Measurements from ENCODE around the gene SMPDL3B. TPM values are rescaled to one million over a fixed set of nuclear protein-coding genes. Genes with fewer than 3 reads are reported as not detected.

The SMPDL3B gene
- total and polyA plus RNA-seq, 2 experiments from 2014 or later, result 6.8 to 8.9 TPM

GRCh38 chr1:27931759-27932158, 3.0 kb upstream of the SMPDL3B start:
- TF ChIP-seq, protein P1, sequence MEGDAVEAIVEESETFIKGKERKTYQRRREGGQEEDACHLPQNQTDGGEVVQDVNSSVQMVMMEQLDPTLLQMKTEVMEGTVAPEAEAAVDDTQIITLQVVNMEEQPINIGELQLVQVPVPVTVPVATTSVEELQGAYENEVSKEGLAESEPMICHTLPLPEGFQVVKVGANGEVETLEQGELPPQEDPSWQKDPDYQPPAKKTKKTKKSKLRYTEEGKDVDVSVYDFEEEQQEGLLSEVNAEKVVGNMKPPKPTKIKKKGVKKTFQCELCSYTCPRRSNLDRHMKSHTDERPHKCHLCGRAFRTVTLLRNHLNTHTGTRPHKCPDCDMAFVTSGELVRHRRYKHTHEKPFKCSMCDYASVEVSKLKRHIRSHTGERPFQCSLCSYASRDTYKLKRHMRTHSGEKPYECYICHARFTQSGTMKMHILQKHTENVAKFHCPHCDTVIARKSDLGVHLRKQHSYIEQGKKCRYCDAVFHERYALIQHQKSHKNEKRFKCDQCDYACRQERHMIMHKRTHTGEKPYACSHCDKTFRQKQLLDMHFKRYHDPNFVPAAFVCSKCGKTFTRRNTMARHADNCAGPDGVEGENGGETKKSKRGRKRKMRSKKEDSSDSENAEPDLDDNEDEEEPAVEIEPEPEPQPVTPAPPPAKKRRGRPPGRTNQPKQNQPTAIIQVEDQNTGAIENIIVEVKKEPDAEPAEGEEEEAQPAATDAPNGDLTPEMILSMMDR (IDR thresholded peaks at IDR 0.05; ENCODE audit: low read depth, low read length), result no peak
- Histone ChIP-seq H3K4me3 (no peak overlapping the region), H3K9me3 (ENCODE audit: low read depth) (no peaks in the 10 kb centered on the region), H3K36me3 (no peaks in the 10 kb centered on the region), H3K27ac (no peak overlapping the region), H3K4me1 (ENCODE audit: low read depth) (no peaks in the 10 kb centered on the region), H3K27me3 (no peaks in the 10 kb centered on the region)
- peak in 1 of 2 donors; percentile 32 for DNase-seq (ENCODE audit: low read depth in 1 of 2, low spot score in 1 of 2)

DNA sequence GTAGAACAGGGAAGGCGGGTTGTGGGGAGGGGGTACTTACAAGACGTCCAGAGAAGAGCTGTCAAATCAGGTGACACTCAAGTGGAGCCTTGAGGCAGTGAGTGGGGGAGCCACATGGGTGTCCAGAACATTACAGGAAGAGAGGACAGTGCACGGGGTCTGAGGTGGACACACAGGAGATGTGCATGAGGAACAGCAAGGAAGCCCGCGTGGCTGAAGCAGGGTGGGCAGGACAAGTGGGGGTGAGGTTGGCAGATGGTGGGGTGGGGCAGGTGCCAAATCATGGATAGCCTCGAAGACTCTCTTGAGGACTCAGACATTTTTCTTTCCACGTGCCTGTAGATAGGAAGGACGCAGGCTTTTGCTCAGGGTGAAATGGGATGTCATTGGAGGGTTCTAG, 921 bp downstream of the SMPDL3B start:
- no peak for DNase-seq (ENCODE audit: low read depth in 1 of 2, low spot score in 1 of 2)

GRCh38 chr1:27936370-27936769, 1.6 kb downstream of the SMPDL3B start:
- Histone ChIP-seq H3K4me1 (ENCODE audit: low read depth) (peaks cover 1% of the 10 kb centered on the region), H3K27ac (no peak overlapping the region), H3K4me3 (no peak overlapping the region), H3K27me3 (no peaks in the 10 kb centered on the region), H3K36me3 (no peaks in the 10 kb centered on the region), H3K9me3 (ENCODE audit: low read depth) (no peaks in the 10 kb centered on the region)
- TF ChIP-seq, protein P1 (IDR thresholded peaks at IDR 0.05; ENCODE audit: low read depth, low read length), result no peak
- no peak for DNase-seq (ENCODE audit: low read depth in 1 of 2, low spot score in 1 of 2)

More for the DNA sequence above, 921 bp downstream of the SMPDL3B start:
- Histone ChIP-seq H3K36me3 (no peaks in the 10 kb centered on the region), H3K27me3 (no peaks in the 10 kb centered on the region), H3K27ac (no peak overlapping the region), H3K4me1 (ENCODE audit: low read depth) (no peaks in the 10 kb centered on the region), H3K9me3 (ENCODE audit: low read depth) (no peaks in the 10 kb centered on the region), H3K4me3 (peak overlapping the region; percentile 21)
- TF ChIP-seq, protein P1 (IDR thresholded peaks at IDR 0.05; ENCODE audit: low read depth, low read length), result no peak

- TF ChIP-seq, protein P1 (IDR thresholded peaks at IDR 0.05; ENCODE audit: low read depth, low read length), result no peak
- H3K36me3 ChIP-seq, result no peaks in the 10 kb centered on the region
- DNase-seq (ENCODE audit: low read depth in 1 of 2, low spot score in 1 of 2), result no peak
- H3K4me3 ChIP-seq, result no peak overlapping the region
- H3K4me1 ChIP-seq (ENCODE audit: low read depth), result peaks cover 3% of the 10 kb centered on the region
- H3K27me3 ChIP-seq, result no peaks in the 10 kb centered on the region
- no peak overlapping the region for H3K27ac ChIP-seq
- no peaks in the 10 kb centered on the region for H3K9me3 ChIP-seq (ENCODE audit: low read depth)
Measured at GRCh38 chr1:27937524-27937836, 2.7 kb downstream of the SMPDL3B start.

GRCh38 chr1:27938488-27938887, 3.7 kb downstream of the SMPDL3B start:
- no peaks in the 10 kb centered on the region for H3K9me3 ChIP-seq (ENCODE audit: low read depth)
- DNase-seq (ENCODE audit: low read depth in 1 of 2, low spot score in 1 of 2), result no peak
- H3K4me3 ChIP-seq, result no peak overlapping the region
- H3K27me3 ChIP-seq, result no peaks in the 10 kb centered on the region
- H3K27ac ChIP-seq, result no peak overlapping the region
- TF ChIP-seq, protein P1 (IDR thresholded peaks at IDR 0.05; ENCODE audit: low read depth, low read length), result no peak
- peaks cover 3% of the 10 kb centered on the region for H3K4me1 ChIP-seq (ENCODE audit: low read depth)
- no peaks in the 10 kb centered on the region for H3K36me3 ChIP-seq

- H3K4me3 ChIP-seq, result no peak overlapping the region
- no peak for DNase-seq (ENCODE audit: low read depth in 1 of 2, low spot score in 1 of 2)
- TF ChIP-seq, protein P1 (IDR thresholded peaks at IDR 0.05; ENCODE audit: low read depth, low read length), result peak; percentile 22
- no peaks in the 10 kb centered on the region for H3K36me3 ChIP-seq
- H3K27me3 ChIP-seq, result no peaks in the 10 kb centered on the region
- peaks cover 3% of the 10 kb centered on the region for H3K4me1 ChIP-seq (ENCODE audit: low read depth)
- no peak overlapping the region for H3K27ac ChIP-seq
- H3K9me3 ChIP-seq (ENCODE audit: low read depth), result no peaks in the 10 kb centered on the region
Measured at GRCh38 chr1:27940297-27940696, 5.5 kb downstream of the SMPDL3B start.
